K562 (cell line): ENCODE results near the gene FN3KRP. TPM values are rescaled to one million over a fixed set of nuclear protein-coding genes. Genes with fewer than 3 reads are reported as not detected.

Experiments used
- ATAC-seq: fragments of 200-7000 bp; cut with Tn5 transposase; 3 replicates; pipeline ENCODE4 v1.9.1; 2020; ENCODE audit warnings: moderate library complexity
- BruUV-seq: library from RNA; stranded (reverse); fragments of 400-500 nt; replicated peaks from 2 replicates; lab custom pipeline; 2021; lab: Mats Ljungman, UMichigan
- CTCF ChIA-PET: fragments of 300-600 bp; formaldehyde crosslinking; extraction: SDS; loops from one replicate; lab custom pipeline; 2021; ENCODE audit warnings: low intra/inter-chr PET ratio; lab: Yijun Ruan, JAX
- POLR2A ChIA-PET: fragments of 300-600, 350-650 bp; sonication (Branson Sonifier 250); formaldehyde crosslinking; extraction: SDS; loops from one replicate; lab custom pipeline; 2021; ENCODE audit warnings: antibody characterized with exemption, inconsistent platforms; lab: Yijun Ruan, JAX
- DNase-seq, 4 experiments: peaks; one replicate each; pipeline versions ENCODE4 v3.0.0 to v3.0.0-alpha.2; 2011 to 2018; ENCODE audit warnings: low spot score in 3 of 4, mixed read lengths in 3 of 4; ENCODE audit errors: extremely low read depth in 1 of 4
- FAIRE-seq: peaks from 2 replicates; lab custom pipeline; 2011; peaks lifted over from hg19 to GRCh38; lab: Jason Lieb, UNC
- H2AFZ ChIP-seq: 2 replicates; pipeline ENCODE4 v1.6.0; 2011; ENCODE audit warnings: low read depth, low read length, control low read depth, inconsistent platforms
- H3K27ac ChIP-seq: fragments of 200-600 bp; 3 replicates; pipeline ENCODE4 v1.8.0; 2011; ENCODE audit warnings: low read depth, mild to moderate bottlenecking, control low read depth, inconsistent platforms, low read length, moderate library complexity, mixed read lengths; ENCODE audit errors: extremely low read depth
- H3K27me3 ChIP-seq, 2 experiments: fragments of 300-600 bp in 1 of 2; 2 replicates in 1 of 2; 3 replicates in 1 of 2; pipeline versions ENCODE4 v1.6.0 to v1.8.0; 2011; ENCODE audit warnings: inconsistent platforms in 2 of 2, low read length in 2 of 2, mild to moderate bottlenecking in 1 of 2, mixed read lengths in 1 of 2, moderate library complexity in 1 of 2; ENCODE audit not compliant: control insufficient read depth in 2 of 2, insufficient read depth in 2 of 2
- H3K36me3 ChIP-seq: fragments of 300-600 bp; 3 replicates; pipeline ENCODE4 v1.8.0; 2011; ENCODE audit warnings: mild to moderate bottlenecking, low read length, inconsistent platforms; ENCODE audit not compliant: control insufficient read depth, insufficient read depth
- H3K4me1 ChIP-seq, 2 experiments: fragments of 200-600 bp in 1 of 2; replicated peaks in 1 of 2; 2 replicates in 1 of 2; 3 replicates in 1 of 2; pipeline versions ENCODE4 v1.5.1 to v1.8.0; 2011; ENCODE audit warnings: inconsistent platforms in 2 of 2, low read length in 2 of 2, mild to moderate bottlenecking in 1 of 2, mixed read lengths in 1 of 2, moderate library complexity in 1 of 2; ENCODE audit not compliant: control insufficient read depth in 2 of 2, insufficient read depth in 2 of 2
- H3K4me2 ChIP-seq: 2 replicates; pipeline ENCODE4 v1.6.1; 2011; ENCODE audit warnings: low read length, control low read depth, inconsistent platforms, mixed read lengths; ENCODE audit not compliant: insufficient read depth
- H3K4me3 ChIP-seq: fragments of 200-600 bp; sonication (generic), shearing (Covaris generic); 2 replicates; pipeline ENCODE4 v1.5.1; 2016; ENCODE audit warnings: control low read depth, inconsistent platforms
- H3K79me2 ChIP-seq: fragments of 200-600 bp; 3 replicates; pipeline ENCODE4 v1.8.0; 2011; ENCODE audit warnings: low read length, inconsistent platforms; ENCODE audit not compliant: control insufficient read depth, insufficient read depth
- H3K9ac ChIP-seq, 2 experiments: 2 replicates each; pipeline versions ENCODE4 v1.6.0 to v1.6.1; 2011; ENCODE audit warnings: low read depth in 2 of 2, low read length in 2 of 2, control low read depth in 1 of 2, inconsistent platforms in 1 of 2, mild to moderate bottlenecking in 1 of 2, mixed read lengths in 1 of 2; ENCODE audit not compliant: insufficient read depth in 1 of 2
- H3K9me1 ChIP-seq: one replicate; pipeline ENCODE4 v1.6.0; 2011; ENCODE audit warnings: inconsistent platforms, mild to moderate bottlenecking, low read length, moderate library complexity; ENCODE audit not compliant: control insufficient read depth, insufficient read depth
- H3K9me3 ChIP-seq: replicated peaks from 2 replicates; pipeline ENCODE4 v1.5.1; 2011; ENCODE audit warnings: low read depth, low read length, inconsistent platforms; ENCODE audit not compliant: control insufficient read depth, insufficient read depth
- H4K20me1 ChIP-seq: replicated peaks from 2 replicates; pipeline ENCODE4 v1.6.1; 2011; ENCODE audit warnings: low read length, inconsistent platforms, mixed read lengths; ENCODE audit not compliant: control insufficient read depth, insufficient read depth
- CBFA2T3 ChIP-seq: fragments of 450-650 bp; IDR thresholded peaks from 2 replicates; pipeline ENCODE4 v1.6.1; 2017
- CBX2 ChIP-seq: fragments of 200-600 bp; sonication (generic); IDR thresholded peaks from one replicate; pipeline ENCODE4 v1.6.1; 2012; ENCODE audit warnings: mild to moderate bottlenecking, low read length, inconsistent platforms; ENCODE audit not compliant: insufficient read depth, poor library complexity, severe bottlenecking
- CBX3 ChIP-seq, 2 experiments: IDR thresholded peaks; 1 replicate in 1 of 2; 2 replicates in 1 of 2; pipeline ENCODE4 v1.6.1; 2012; ENCODE audit warnings: inconsistent platforms in 2 of 2, low read length in 2 of 2, borderline replicate concordance in 1 of 2, control low read depth in 1 of 2
- CEBPG ChIP-seq, 3 experiments: fragments of 200-800 bp in 1 of 3; sonication (Bioruptor generic) in 1 of 3; sonication (generic) in 1 of 3; formaldehyde crosslinking in 1 of 3; IDR thresholded peaks in 2 of 3; conservative IDR thresholded peaks in 1 of 3; 2 replicates each; pipeline versions ENCODE4 v1.6.1 to v1.8.0; 2016 to 2022; ENCODE audit warnings: missing compliant biosample characterization in 2 of 3, missing genetic modification characterization in 2 of 3, mild to moderate bottlenecking in 1 of 3, missing genetic modification reagents in 1 of 3
- EP300 ChIP-seq: IDR thresholded peaks from 2 replicates; pipeline ENCODE4 v1.6.1; 2012; ENCODE audit warnings: low read length, improper control_type of control experiment
- FIP1L1 ChIP-seq: fragments of 200-400 bp; formaldehyde crosslinking; IDR thresholded peaks from 2 replicates; pipeline ENCODE4 v1.6.1; 2018; ENCODE audit warnings: mild to moderate bottlenecking, low read depth, low read length; ENCODE audit not compliant: poor library complexity, severe bottlenecking
- HNRNPUL1 ChIP-seq: fragments of 200-400 bp; formaldehyde crosslinking; IDR thresholded peaks from 2 replicates; pipeline ENCODE4 v1.6.1; 2017; ENCODE audit warnings: low read length
- SFPQ ChIP-seq: fragments of 200-400 bp; formaldehyde crosslinking; IDR thresholded peaks from 2 replicates; pipeline ENCODE4 v1.6.1; 2017; ENCODE audit warnings: mild to moderate bottlenecking, low read depth, low read length, moderate library complexity
- TEAD4 ChIP-seq, 2 experiments: sonication (generic) in 1 of 2; formaldehyde crosslinking in 1 of 2; IDR thresholded peaks; 2 replicates each; pipeline versions ENCODE4 v1.6.1 to v1.8.0; 2012 to 2022; ENCODE audit warnings: borderline replicate concordance in 1 of 2, inconsistent platforms in 1 of 2, low read length in 1 of 2, mild to moderate bottlenecking in 1 of 2, missing genetic modification reagents in 1 of 2
- ZBTB7A ChIP-seq: IDR thresholded peaks from 2 replicates; pipeline ENCODE4 v1.6.1; 2011; ENCODE audit warnings: low read depth, mild to moderate bottlenecking, low read length, moderate library complexity, borderline replicate concordance; ENCODE audit not compliant: control insufficient read depth
- ZKSCAN3 ChIP-seq: fragments of 250-450 bp; sonication (Bioruptor Pico); IDR thresholded peaks from 2 replicates; pipeline ENCODE4 v1.4.0; 2020
- ZNF280B ChIP-seq: fragments of 250-450 bp; sonication (Bioruptor Pico); IDR thresholded peaks from 2 replicates; pipeline ENCODE4 v1.5.1; 2021; ENCODE audit warnings: mild to moderate bottlenecking
- ZNF316 ChIP-seq: fragments of 450-650 bp; IDR thresholded peaks from 2 replicates; pipeline ENCODE4 v1.6.1; 2016
- WGBS: fragments of 100-300 bp; shearing (Covaris generic); methylation state at CpG from one replicate; pipeline ENCODE4 v1.1.6; 2016; ENCODE audit warnings: low coverage, mixed read lengths; ENCODE audit not compliant: insufficient coverage; ENCODE audit errors: missing lambda C conversion rate; 5-methylcytosine and 5-hydroxymethylcytosine counted together
- in situ Hi-C: fragments of 300-500 bp; cut with MboI; formaldehyde crosslinking; loops from 4 replicates; pipeline ENCODE4 v1.15.0; 2018; ENCODE audit warnings: inconsistent platforms, mixed read lengths
- intact Hi-C: fragments of 100-400 bp; cut with micrococcal nuclease; formaldehyde crosslinking; loops from 2 replicates; pipeline ENCODE4 v1.14.2; 2022
- polyA plus RNA-seq, 8 experiments: library from polyadenylated mRNA; depleted of rRNA in 4 of 8; stranded (reverse) in 5 of 8; unstranded in 3 of 8; fragments of >200 nt; fragmentation: Nextera tagmentation in 2 of 8; fragmentation: Illumina TruSeq in 1 of 8; extraction: Ambion mirVana in 2 of 8; extraction: Trizol in 1 of 8; gene quantifications; 2 replicates each; pipeline versions ENCODE4 v1.2.1 to v1.2.3, GENCODE V29; 2011 to 2014; ENCODE audit warnings: inconsistent platforms in 1 of 8, missing spikeins in 1 of 8
- total RNA-seq, 7 experiments: library from RNA; depleted of rRNA in 6 of 7; stranded (reverse); fragments of >200 nt in 6 of 7; fragmentation: Illumina TruSeq in 2 of 7; extraction: Trizol in 2 of 7; gene quantifications; 2 replicates each; pipeline versions ENCODE4 v1.2.1 to v1.2.3, GENCODE V29; 2011 to 2021; ENCODE audit warnings: low replicate concordance in 1 of 7

The FN3KRP gene
- total and polyA plus RNA-seq, 9 of the 15 experiments (the other 6 are each of a cell fraction or from before 2014, with no cell fraction given), result 2.0 to 32.1 (median 24.9) TPM

GRCh38 chr17:82703036-82703745 is 13.3 kb upstream of the FN3KRP start:
- POLR2A ChIA-PET, result interaction anchor here (1.1 kb wide), 1 partner anchor 8 kb away, joined by 3 read pairs; no protein-coding TSS in a partner anchor
- no peak overlapping the region for H3K27ac ChIP-seq
- DNase-seq, result no peak
- H3K36me3 ChIP-seq, result no peaks in the 10 kb centered on the region
- in situ Hi-C loops (no loop called here), intact Hi-C loops (no loop called here)
- H2AFZ ChIP-seq, result no peak overlapping the region
- H3K9me1 ChIP-seq, result peaks cover 3% of the 10 kb centered on the region
- CTCF ChIA-PET, result no interaction called here
- no peak overlapping the region for H3K4me2 ChIP-seq
- no peak for ATAC-seq
- peaks cover 0 to 17% of the 10 kb centered on the region in 2 experiments; a peak in 2 of 5 replicates for H3K27me3 ChIP-seq
- H4K20me1 ChIP-seq, result 0 out of 2 replicates have a peak, but pooled peaks cover 2% of the 10 kb centered on the region
- no peaks in the 10 kb centered on the region for H3K9me3 ChIP-seq
- FAIRE-seq, result no peak
- no peaks in the 10 kb centered on the region for H3K79me2 ChIP-seq
- no TSS peak for BruUV-seq
- H3K4me1 ChIP-seq, result peaks cover 0 to 47% of the 10 kb centered on the region in 2 experiments; a peak in 3 of 5 replicates
- no peak overlapping the region for H3K4me3 ChIP-seq
- WGBS, result 38% methylated on average over 23 of the region's 26 CpGs
- H3K9ac ChIP-seq, result 0 out of 4 replicates have a peak overlapping the region, but pooled peaks of 1 of the 2 experiments have one; percentile 17
- TF ChIP-seq HNRNPUL1, result no peak
- no peak for TF ChIP-seq EP300
- TF ChIP-seq ZKSCAN3 (CRISPR knock-in tag), result no peak
- 0 out of 2 replicates have a peak, but pooled peaks have one; percentile 21 for TF ChIP-seq ZBTB7A
- TF ChIP-seq FIP1L1, result no peak
- TF ChIP-seq CEBPG (CRISPR knock-in tag; IDR thresholded peaks at IDR 0.05), result no peak
- TF ChIP-seq CEBPG (tag; conservative IDR thresholded peaks at IDR 0.05 in 1 of 2, IDR thresholded peaks at IDR 0.05 in 1 of 2), result no peak
- no peak for TF ChIP-seq ZNF280B (CRISPR knock-in tag)
- no peak for TF ChIP-seq SFPQ
- no peak for TF ChIP-seq CBX3 (IDR thresholded peaks at IDR 0.05; ENCODE audit: borderline replicate concordance in 1 of 2, low read length in 2 of 2)
- no peak for TF ChIP-seq CBX2
- no peak for TF ChIP-seq ZNF316
- TF ChIP-seq TEAD4 (IDR thresholded peaks at IDR 0.05; ENCODE audit: low read length), result no peak
- TF ChIP-seq TEAD4 (CRISPR knock-in tag; IDR thresholded peaks at IDR 0.05; ENCODE audit: borderline replicate concordance), result no peak
- peak; percentile 25; the same call in 1 of the 2 replicates for TF ChIP-seq CBFA2T3
